HFFc6 (cell line): Measurements from ENCODE around the gene VRTN. TPM values are rescaled to one million over a fixed set of nuclear protein-coding genes. Genes with fewer than 3 reads are reported as not detected.

ENCODE experiments used
- DNase-seq: peaks from one replicate; pipeline ENCODE4 v3.0.0-alpha.2; 2018
- H3K27ac Mint-ChIP-seq: 2 replicates; pipeline ENCODE4 v1.8.0; 2020; ENCODE audit warnings: mild to moderate bottlenecking, mixed read lengths
- H3K27me3 Mint-ChIP-seq: 2 replicates; pipeline ENCODE4 v1.8.0; 2021; ENCODE audit warnings: mild to moderate bottlenecking, moderate library complexity, mixed read lengths; ENCODE audit not compliant: insufficient read depth
- H3K36me3 Mint-ChIP-seq: 2 replicates; pipeline ENCODE4 v1.8.0; 2021; ENCODE audit warnings: low read depth, mixed read lengths
- H3K4me1 Mint-ChIP-seq: 2 replicates; pipeline ENCODE4 v1.8.0; 2020; ENCODE audit warnings: low read depth, mixed read lengths
- H3K4me3 Mint-ChIP-seq: 2 replicates; pipeline ENCODE4 v1.8.0; 2020; ENCODE audit warnings: mild to moderate bottlenecking, moderate library complexity, mixed read lengths
- H3K9me3 Mint-ChIP-seq: 2 replicates; pipeline ENCODE4 v1.8.0; 2020; ENCODE audit warnings: mild to moderate bottlenecking, mixed read lengths
- CTCF ChIP-seq: fragments of 200-600 bp; sonication (generic); IDR thresholded peaks from 2 replicates; pipeline ENCODE4 v1.5.0; 2021; ENCODE audit warnings: antibody characterized with exemption, mild to moderate bottlenecking
- total RNA-seq, 6 experiments: library from RNA; stranded (reverse); fragmentation: NEBNext Ultra II Directional; extraction: Animal tissue kit (Norgen Biotek cat#: 25700); gene quantifications; 2 replicates in 1 of 6; 3 replicates in 5 of 6; pipeline ENCODE4 v1.2.3, GENCODE V29; 2021

The VRTN gene
- total RNA-seq, 6 experiments from 2014 or later: not detected

GRCh38 chr14:74360163-74360562 is 11.9 kb downstream of the VRTN start:
- no peak overlapping the region for H3K4me3 Mint-ChIP-seq
- no peaks in the 10 kb centered on the region for H3K4me1 Mint-ChIP-seq
- H3K9me3 Mint-ChIP-seq: no peaks in the 10 kb centered on the region
- DNase-seq: no peak
- peaks cover 30% of the 10 kb centered on the region for H3K27me3 Mint-ChIP-seq
- TF ChIP-seq CTCF: no peak
- no peak overlapping the region for H3K27ac Mint-ChIP-seq
- H3K36me3 Mint-ChIP-seq: no peaks in the 10 kb centered on the region

- H3K9me3 Mint-ChIP-seq: no peaks in the 10 kb centered on the region
- H3K4me1 Mint-ChIP-seq: no peaks in the 10 kb centered on the region
- H3K27me3 Mint-ChIP-seq: peaks cover 23% of the 10 kb centered on the region
- no peak overlapping the region for H3K4me3 Mint-ChIP-seq
- DNase-seq: peak; percentile 60
- no peak overlapping the region for H3K27ac Mint-ChIP-seq
- H3K36me3 Mint-ChIP-seq: no peaks in the 10 kb centered on the region
- peak; percentile 96 for TF ChIP-seq CTCF
These were observed 14.2 kb downstream of the VRTN start for GRCh38 chr14:74362361-74362915.

- H3K27me3 Mint-ChIP-seq: peaks cover 26% of the 10 kb centered on the region
- H3K4me1 Mint-ChIP-seq: no peaks in the 10 kb centered on the region
- H3K36me3 Mint-ChIP-seq: no peaks in the 10 kb centered on the region
- no peak overlapping the region for H3K4me3 Mint-ChIP-seq
- TF ChIP-seq CTCF: no peak
- H3K27ac Mint-ChIP-seq: no peak overlapping the region
- no peaks in the 10 kb centered on the region for H3K9me3 Mint-ChIP-seq
- DNase-seq: no peak
These were observed 16.1 kb downstream of the VRTN start for GRCh38 chr14:74364271-74364880.

- H3K36me3 Mint-ChIP-seq: no peaks in the 10 kb centered on the region
- no peak overlapping the region for H3K4me3 Mint-ChIP-seq
- no peaks in the 10 kb centered on the region for H3K9me3 Mint-ChIP-seq
- DNase-seq: no peak
- no peak for TF ChIP-seq CTCF
- H3K27me3 Mint-ChIP-seq: peaks cover 16% of the 10 kb centered on the region
- no peak overlapping the region for H3K27ac Mint-ChIP-seq
- no peaks in the 10 kb centered on the region for H3K4me1 Mint-ChIP-seq
These were observed 19.8 kb downstream of the VRTN start for GRCh38 chr14:74368026-74368425.

GRCh38 chr14:74368441-74368840 is 20.2 kb downstream of the VRTN start:
- peaks cover 17% of the 10 kb centered on the region for H3K27me3 Mint-ChIP-seq
- TF ChIP-seq CTCF: no peak
- DNase-seq: no peak

More at GRCh38 chr14:74368441-74368840, 20.2 kb downstream of the VRTN start:
- Mint-ChIP-seq H3K36me3 (no peaks in the 10 kb centered on the region), H3K9me3 (no peaks in the 10 kb centered on the region), H3K4me1 (no peaks in the 10 kb centered on the region), H3K27ac (no peak overlapping the region), H3K4me3 (no peak overlapping the region)
